Fibroblast of the conjunctiva (primary cell): ENCODE results near the gene CCNC.

ENCODE experiments used
- DNase-seq: peaks from one replicate; pipeline ENCODE4 v3.0.0-alpha.2; 2010; ENCODE audit warnings: low read depth

CCNC gene

DNA sequence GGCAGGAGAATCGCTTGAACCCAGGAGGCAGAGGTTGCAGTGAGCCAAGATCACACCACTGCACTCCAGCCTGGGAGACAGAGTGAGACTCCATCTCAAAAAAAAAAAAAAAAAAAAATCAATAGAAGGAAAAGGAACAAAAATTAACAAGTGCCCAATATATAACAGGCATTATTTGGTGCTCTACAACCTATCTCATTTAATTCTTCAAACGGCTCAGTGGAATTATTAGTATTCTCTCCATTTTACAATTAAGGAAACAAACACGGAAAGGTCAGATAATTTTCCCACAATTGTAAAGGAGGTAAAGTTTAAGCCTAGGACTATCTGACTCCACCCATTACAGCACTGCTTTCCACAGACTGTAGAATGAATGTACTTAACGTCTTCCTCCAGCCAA lies 19.8 kb downstream of the CCNC start:
- DNase-seq, result no peak

DNA sequence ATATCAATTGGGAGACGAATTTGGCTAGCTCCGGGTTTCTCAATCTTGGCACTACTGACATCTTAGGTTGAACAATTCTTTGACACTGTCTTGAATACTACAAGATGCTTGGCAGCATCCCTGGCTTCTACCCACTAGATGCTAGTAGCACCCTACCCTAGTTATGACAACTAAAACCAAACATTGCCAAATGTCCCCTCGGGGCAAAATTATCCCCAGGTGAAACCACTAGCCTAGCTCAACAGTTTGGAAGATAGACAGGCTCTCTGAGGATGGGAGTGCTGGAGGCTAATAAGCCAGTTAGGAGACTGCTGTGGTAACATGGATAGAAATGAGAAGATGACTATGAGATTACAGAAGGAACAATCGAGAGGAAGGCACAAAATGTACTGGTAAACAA lies 20.9 kb downstream of the CCNC start:
- DNase-seq, result no peak

GRCh38 chr6:99545442-99545841 lies 23.0 kb downstream of the CCNC start:
- no peak for DNase-seq

DNA sequence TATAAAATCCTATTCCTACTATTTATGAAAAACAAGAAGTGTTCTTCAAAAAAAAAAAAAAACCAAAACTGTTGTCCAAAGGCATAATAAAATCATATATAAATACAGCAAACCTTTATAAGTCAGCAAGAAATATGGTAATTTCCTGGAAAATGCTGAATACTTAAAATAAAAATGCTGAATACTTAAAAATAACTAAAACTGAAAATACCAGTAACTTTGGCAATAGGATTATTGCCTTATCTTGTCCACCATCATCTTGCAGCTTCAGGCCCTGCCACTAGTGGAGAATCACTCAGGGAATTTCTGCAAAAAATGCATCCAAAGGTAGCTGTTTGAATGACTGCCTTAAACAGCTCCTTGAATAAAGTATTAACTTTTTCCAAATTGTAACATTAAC lies 24.5 kb downstream of the CCNC start:
- no peak for DNase-seq

GRCh38 chr6:99530627-99531026 lies 37.8 kb downstream of the CCNC start:
- no peak for DNase-seq

- DNase-seq, result peak; percentile 20
These were observed 45.9 kb downstream of the CCNC start for GRCh38 chr6:99522531-99522930.

GRCh38 chr6:99521633-99522151 lies 46.8 kb downstream of the CCNC start:
- peak; percentile 56 for DNase-seq

GRCh38 chr6:99520855-99521632 lies 47.4 kb downstream of the CCNC start:
- peak; percentile 65 for DNase-seq

DNA sequence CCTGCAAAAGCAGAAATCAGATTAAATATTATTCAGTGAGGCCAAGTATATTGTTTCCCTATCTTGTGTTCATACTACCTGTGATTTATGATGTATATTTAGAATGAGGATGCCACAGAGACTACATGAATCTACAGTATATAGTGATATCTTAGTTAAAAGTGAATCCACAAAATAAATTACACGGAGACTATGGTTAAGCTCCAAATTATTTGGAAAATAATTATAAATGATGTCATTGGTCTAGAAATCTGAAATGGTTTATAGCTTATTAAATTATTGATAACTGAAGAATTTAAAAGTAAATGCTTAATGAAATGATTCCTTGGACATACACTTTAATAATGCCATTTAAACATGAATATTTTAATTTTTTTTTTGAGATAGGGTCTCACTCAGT lies 49.0 kb downstream of the CCNC start:
- DNase-seq, result no peak

DNA sequence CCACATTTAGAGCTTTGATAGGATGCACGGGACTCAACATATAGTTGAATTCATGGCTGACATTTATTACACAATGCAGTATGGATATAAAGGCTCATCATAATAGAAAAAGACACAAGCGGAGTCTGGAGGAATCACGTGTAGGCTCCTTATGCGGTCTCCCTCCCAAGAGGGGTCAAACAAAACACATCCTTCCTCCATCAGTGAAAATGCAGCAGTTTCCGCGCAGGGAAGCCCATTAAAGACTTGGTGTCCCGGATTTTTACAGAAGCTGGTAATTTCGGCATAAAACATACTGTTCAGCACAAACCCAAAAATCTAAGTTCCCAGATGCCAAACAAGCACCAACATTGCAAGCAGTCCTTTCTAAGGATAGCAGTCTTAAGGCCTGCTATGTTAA lies 54.4 kb downstream of the CCNC start:
- no peak for DNase-seq

DNA sequence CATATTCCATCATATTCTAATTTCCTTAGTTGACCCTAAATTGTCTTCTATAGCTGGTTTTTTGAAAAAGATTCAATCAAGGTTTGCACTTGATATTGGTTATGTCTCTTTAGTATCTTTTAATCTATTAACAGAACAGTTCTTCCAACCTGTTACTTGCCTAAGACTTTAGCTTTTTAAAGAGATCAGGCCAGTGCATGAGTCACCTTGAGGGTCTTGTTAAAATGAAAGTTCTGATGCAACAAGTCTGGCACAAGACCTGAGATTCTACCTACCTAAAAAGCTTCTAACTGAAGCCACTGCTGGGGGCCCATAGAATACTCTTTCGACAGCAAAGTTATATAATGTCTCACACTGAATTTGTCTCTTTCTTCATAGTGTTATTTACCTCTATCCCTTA lies 56.4 kb downstream of the CCNC start:
- no peak for DNase-seq

GRCh38 chr6:99507648-99508047 lies 60.8 kb downstream of the CCNC start:
- DNase-seq, result no peak

DNA sequence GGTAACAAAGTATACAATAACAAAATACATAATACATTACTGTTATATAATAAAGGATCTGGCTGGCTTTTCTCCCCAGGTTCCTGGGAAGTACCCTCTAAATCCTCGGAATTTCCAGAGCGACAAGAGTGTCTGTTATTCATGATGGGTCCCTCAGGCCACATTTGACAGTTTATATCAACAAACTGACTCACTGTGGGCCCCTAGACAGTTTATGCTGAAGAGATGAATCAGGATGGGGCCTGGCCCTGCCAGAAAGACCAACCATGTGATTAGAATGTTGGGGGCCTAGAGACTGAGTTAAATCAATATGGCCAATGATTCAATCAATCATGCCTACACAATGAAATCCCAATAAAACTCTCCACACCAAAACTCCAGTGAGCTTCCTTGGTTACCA lies 66.7 kb downstream of the CCNC start:
- no peak for DNase-seq

DNA sequence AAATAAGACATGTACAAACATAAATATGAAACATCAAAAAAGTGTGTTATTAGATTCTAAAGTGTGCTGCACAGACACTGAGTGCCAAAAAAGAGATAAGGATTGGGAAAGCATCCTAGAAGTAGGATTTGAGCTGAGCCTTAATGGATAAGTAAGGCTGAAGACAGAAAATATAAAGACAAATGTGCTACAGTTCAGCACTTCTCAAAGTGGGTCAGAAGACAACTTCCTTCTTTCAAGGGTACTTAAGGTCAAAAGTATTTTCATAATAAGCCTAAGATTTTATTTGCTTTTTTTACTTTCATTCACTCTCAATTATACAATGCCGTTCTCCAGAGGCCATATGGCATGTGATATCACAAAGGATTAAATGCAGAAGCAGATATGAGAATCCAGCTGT lies 70.0 kb downstream of the CCNC start:
- DNase-seq, result no peak

- no peak for DNase-seq
These were observed 73.0 kb downstream of the CCNC start for GRCh38 chr6:99495466-99495865.
